GM23248 (cell line): ENCODE measurements around the gene ELK3. TPM values are rescaled to one million over a fixed set of nuclear protein-coding genes. Genes with fewer than 3 reads are reported as not detected.

Experiments
- DNase-seq: peaks from one replicate; pipeline ENCODE4 v3.0.0-alpha.2; 2015
- H2AFZ ChIP-seq: fragments of 200-600 bp; sonication (generic); 2 replicates; pipeline ENCODE4 v1.6.1; 2016; ENCODE audit warnings: antibody characterized with exemption
- H3F3A ChIP-seq: fragments of 200-600 bp; sonication (generic); 2 replicates; pipeline ENCODE4 v1.6.1; 2016; ENCODE audit warnings: mild to moderate bottlenecking, antibody characterized with exemption, mixed run types; ENCODE audit not compliant: insufficient read depth
- H3K27ac ChIP-seq: fragments of 200-600 bp; sonication (generic); 2 replicates; pipeline ENCODE4 v1.5.1; 2016; ENCODE audit warnings: mild to moderate bottlenecking
- H3K27me3 ChIP-seq: fragments of 200-600 bp; sonication (generic); replicated peaks from 2 replicates; pipeline ENCODE4 v1.6.1; 2016; ENCODE audit warnings: mild to moderate bottlenecking; ENCODE audit not compliant: insufficient read depth
- H3K36me3 ChIP-seq: fragments of 200-600 bp; sonication (generic); 2 replicates; pipeline ENCODE4 v1.6.1; 2016; ENCODE audit warnings: low read depth, mild to moderate bottlenecking
- H3K4me1 ChIP-seq: fragments of 200-600 bp; sonication (generic); 2 replicates; pipeline ENCODE4 v1.6.1; 2016; ENCODE audit warnings: mild to moderate bottlenecking; ENCODE audit not compliant: insufficient read depth
- H3K4me2 ChIP-seq: fragments of 200-600 bp; sonication (generic); one replicate; pipeline ENCODE4 v1.6.1; 2016; ENCODE audit warnings: mild to moderate bottlenecking; ENCODE audit not compliant: unreplicated experiment
- H3K4me3 ChIP-seq: fragments of 200-600 bp; sonication (generic); 2 replicates; pipeline ENCODE4 v1.5.1; 2016; ENCODE audit warnings: mild to moderate bottlenecking
- H3K79me2 ChIP-seq: fragments of 200-600 bp; sonication (generic); 2 replicates; pipeline ENCODE4 v1.6.1; 2016; ENCODE audit warnings: mild to moderate bottlenecking; ENCODE audit not compliant: insufficient read depth
- H3K9ac ChIP-seq: fragments of 200-600 bp; sonication (generic); 2 replicates; pipeline ENCODE4 v1.6.1; 2016; ENCODE audit warnings: mild to moderate bottlenecking
- H3K9me2 ChIP-seq: fragments of 200-600 bp; sonication (generic); 2 replicates; pipeline ENCODE4 v1.6.1; 2016; ENCODE audit warnings: mixed run types, mild to moderate bottlenecking, moderate library complexity; ENCODE audit not compliant: insufficient read depth
- H3K9me3 ChIP-seq: fragments of 200-600 bp; sonication (generic); one replicate; pipeline ENCODE4 v1.6.1; 2017; ENCODE audit warnings: low read depth
- H4K20me1 ChIP-seq: fragments of 200-600 bp; sonication (generic); 2 replicates; pipeline ENCODE4 v1.6.0; 2016; ENCODE audit not compliant: insufficient read depth
- EZH2 ChIP-seq: fragments of 200-600 bp; sonication (generic); IDR thresholded peaks from 2 replicates; pipeline ENCODE4 v1.6.1; 2018; ENCODE audit warnings: antibody characterized with exemption, mild to moderate bottlenecking; ENCODE audit not compliant: insufficient read depth, poor library complexity, severe bottlenecking
- EZH2phosphoT487 ChIP-seq: fragments of 200-600 bp; sonication (generic); IDR thresholded peaks from 2 replicates; pipeline ENCODE4 v1.6.1; 2018; ENCODE audit warnings: antibody characterized with exemption, moderate library complexity, mild to moderate bottlenecking, low read depth; ENCODE audit not compliant: insufficient read depth
- WGBS, 2 experiments: methylation state at CpG; one replicate each; pipeline ENCODE4 v1.1.6; 2015 to 2017; ENCODE audit warnings: low lambda C conversion rate in 2 of 2, low coverage in 1 of 2; ENCODE audit errors: missing lambda C conversion rate in 2 of 2; 5-methylcytosine and 5-hydroxymethylcytosine counted together
- in situ Hi-C: fragments of 300-500 bp; cut with MboI; formaldehyde crosslinking; loops from 2 replicates; pipeline ENCODE4 v1.15.0; 2020
- polyA plus RNA-seq: library from polyadenylated mRNA; unstranded; fragments of >200 nt; fragmentation: Nextera tagmentation; extraction: Ambion mirVana; gene quantifications from 2 replicates; pipeline ENCODE4 v1.2.1, GENCODE V29; 2016
- total RNA-seq: library from RNA; depleted of rRNA; stranded (reverse); fragments of >200 nt; shearing (Covaris generic); gene quantifications from 2 replicates; pipeline ENCODE4 v1.2.3, GENCODE V29; 2014

Gene ELK3
- total and polyA plus RNA-seq, 2 experiments from 2014 or later: 31.9 to 51.9 TPM

DNA sequence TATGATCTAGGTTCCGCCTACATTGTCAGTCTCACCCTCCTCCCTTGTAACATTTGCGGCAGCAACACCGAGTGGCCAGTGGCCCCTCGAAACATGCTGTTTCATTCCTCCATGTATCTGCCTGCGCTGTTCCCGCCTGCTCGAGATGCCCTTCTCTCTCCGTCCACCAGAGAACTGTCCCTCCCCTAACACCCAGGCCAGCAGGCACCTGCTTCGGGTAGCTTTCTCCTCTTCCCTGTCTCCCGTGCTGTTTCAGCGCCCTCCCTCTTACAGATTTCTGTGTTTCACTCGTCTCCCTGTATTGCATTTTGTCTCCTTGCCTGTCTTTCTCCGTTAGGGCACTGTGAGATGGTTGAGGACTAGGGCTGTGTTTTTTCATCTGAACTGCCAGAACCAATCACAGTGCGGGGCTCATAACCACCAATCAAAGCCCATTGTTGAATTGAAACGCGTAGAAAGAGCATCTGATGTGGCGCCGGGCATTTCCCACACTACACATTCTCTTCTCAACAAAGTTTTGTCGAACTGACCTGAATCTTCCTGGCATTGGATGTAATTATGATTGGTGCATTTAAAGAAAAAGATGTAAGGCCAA is 40.9 kb upstream of the ELK3 start:
- Histone ChIP-seq H3K27me3 (no peaks in the 10 kb centered on the region), H3K4me2 (no peak overlapping the region), H3K27ac (no peak overlapping the region)

DNA sequence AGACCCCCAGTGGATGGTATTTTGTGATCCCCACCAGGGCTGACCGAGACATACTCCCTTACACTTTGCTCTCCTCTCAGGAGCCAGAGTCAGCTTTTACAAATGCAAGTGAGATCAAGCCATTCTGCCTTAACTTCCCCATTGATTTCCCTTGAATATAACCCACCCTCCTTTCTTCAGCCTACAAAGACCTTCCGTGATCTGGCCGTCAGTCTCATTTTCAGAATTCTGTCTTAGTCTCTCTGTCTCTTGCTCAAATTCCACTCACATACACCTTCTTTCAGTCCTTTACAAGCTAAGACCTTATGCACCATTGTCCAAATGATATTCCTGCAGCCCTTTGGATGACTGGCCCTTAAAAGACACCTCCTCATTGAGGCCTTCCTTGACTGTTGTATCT is 39.0 kb upstream of the ELK3 start:
- no peaks in the 10 kb centered on the region for H4K20me1 ChIP-seq
- no peaks in the 10 kb centered on the region for H3K9me2 ChIP-seq
- no peak overlapping the region for H2AFZ ChIP-seq
- H3K9me3 ChIP-seq: no peaks in the 10 kb centered on the region
- in situ Hi-C loops: no loop called here
- no peak for DNase-seq
- H3F3A ChIP-seq: no peaks in the 10 kb centered on the region
- no peak overlapping the region for H3K4me2 ChIP-seq
- no peak overlapping the region for H3K27ac ChIP-seq
- no peak overlapping the region for H3K9ac ChIP-seq
- TF ChIP-seq EZH2phosphoT487 (no peak), EZH2 (no peak)
- H3K27me3 ChIP-seq: no peaks in the 10 kb centered on the region
- no peaks in the 10 kb centered on the region for H3K36me3 ChIP-seq
- no peaks in the 10 kb centered on the region for H3K79me2 ChIP-seq
- WGBS, 2 experiments: 83 to 92% methylated on average over 3 of the region's 3 CpGs
- H3K4me1 ChIP-seq: no peaks in the 10 kb centered on the region
- no peak overlapping the region for H3K4me3 ChIP-seq

More for the DNA sequence above, 40.9 kb upstream of the ELK3 start:
- Histone ChIP-seq H3K9me3 (no peaks in the 10 kb centered on the region), H3K9ac (no peak overlapping the region), H4K20me1 (no peaks in the 10 kb centered on the region), H2AFZ (no peak overlapping the region), H3F3A (no peaks in the 10 kb centered on the region), H3K4me1 (no peaks in the 10 kb centered on the region), H3K79me2 (no peaks in the 10 kb centered on the region), H3K4me3 (no peak overlapping the region), H3K36me3 (no peaks in the 10 kb centered on the region), H3K9me2 (no peaks in the 10 kb centered on the region)
- TF ChIP-seq EZH2phosphoT487 (no peak), EZH2 (no peak)
- DNase-seq: no peak
- WGBS, 2 experiments: 88 to 92% methylated on average over 19 of the region's 19 CpGs
- in situ Hi-C loops: no loop called here

DNA sequence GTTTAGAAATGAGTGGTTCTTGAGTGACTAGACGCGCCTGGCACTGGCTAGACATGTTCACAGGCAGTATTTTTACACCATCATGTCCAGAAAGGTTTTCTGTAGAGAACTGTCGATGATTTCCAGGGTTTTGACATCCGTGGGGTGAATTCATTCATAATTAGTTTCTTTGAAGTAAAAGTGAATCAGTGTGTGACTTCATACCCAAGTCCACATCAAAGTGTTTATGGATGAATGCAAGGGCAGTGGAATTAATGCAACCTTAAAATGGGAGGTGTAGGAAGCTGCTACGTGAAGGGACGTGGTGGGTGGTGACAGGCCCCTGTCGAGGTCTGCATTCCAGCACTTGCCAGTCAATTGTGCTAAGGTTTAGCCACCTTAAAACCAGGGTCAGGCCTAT is 38.4 kb upstream of the ELK3 start:
- H3K4me3 ChIP-seq: no peak overlapping the region
- WGBS, 2 experiments: 26 to 27% methylated on average over 7 of the region's 7 CpGs

DNA sequence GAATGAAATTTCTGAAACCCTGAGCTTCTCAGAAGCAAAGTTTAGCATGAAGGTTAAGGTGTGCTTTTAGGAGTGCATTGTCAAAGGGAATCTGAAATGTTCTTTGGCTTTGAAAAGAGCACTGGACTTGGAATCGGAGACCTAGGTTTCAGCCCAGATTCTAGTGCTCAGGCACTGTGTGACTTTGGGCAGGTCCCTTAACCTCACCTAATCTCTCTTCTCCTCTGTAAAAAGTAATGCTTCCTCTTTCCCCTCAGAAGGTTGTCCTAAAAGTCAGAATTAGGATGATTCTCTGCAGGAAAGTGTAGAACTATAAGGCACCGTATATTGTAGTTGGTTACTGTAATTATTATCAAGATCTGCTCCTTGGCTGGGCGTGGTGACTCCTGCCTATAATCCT is 38.0 kb upstream of the ELK3 start:
- H3K9me2 ChIP-seq: no peaks in the 10 kb centered on the region
- no peaks in the 10 kb centered on the region for H3K79me2 ChIP-seq

More for the DNA sequence above, 38.4 kb upstream of the ELK3 start:
- no peaks in the 10 kb centered on the region for H3K27me3 ChIP-seq
- H3K9ac ChIP-seq: no peak overlapping the region
- H4K20me1 ChIP-seq: no peaks in the 10 kb centered on the region
- no peaks in the 10 kb centered on the region for H3K79me2 ChIP-seq
- no peak overlapping the region for H3K27ac ChIP-seq
- H3K9me2 ChIP-seq: no peaks in the 10 kb centered on the region
- TF ChIP-seq EZH2phosphoT487 (no peak), EZH2 (no peak)
- DNase-seq: no peak
- no peaks in the 10 kb centered on the region for H3F3A ChIP-seq
- no peaks in the 10 kb centered on the region for H3K4me1 ChIP-seq
- no peaks in the 10 kb centered on the region for H3K9me3 ChIP-seq
- H2AFZ ChIP-seq: no peak overlapping the region
- no peak overlapping the region for H3K4me2 ChIP-seq
- H3K36me3 ChIP-seq: no peaks in the 10 kb centered on the region
- in situ Hi-C loops: no loop called here

DNA sequence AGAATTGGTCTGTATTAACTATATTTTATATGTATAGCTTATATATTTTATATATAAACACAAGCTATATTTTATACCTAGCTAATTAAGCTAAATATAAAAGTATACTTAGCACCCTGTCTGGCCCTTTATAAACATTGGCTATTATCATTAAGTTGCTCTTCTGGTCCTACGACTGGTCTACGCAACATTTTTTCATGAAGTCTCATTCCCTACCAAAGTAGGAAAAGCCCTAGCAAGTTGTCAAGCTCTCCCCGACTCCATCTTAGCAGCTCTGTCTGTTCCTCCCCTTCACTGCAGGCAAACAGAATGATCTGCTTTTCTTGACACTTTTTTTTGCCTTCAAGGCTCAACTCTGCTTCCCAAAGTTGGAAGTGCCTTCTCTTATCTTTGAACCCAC is 36.7 kb upstream of the ELK3 start:
- DNase-seq: no peak
- Histone ChIP-seq H3K36me3 (no peaks in the 10 kb centered on the region), H3K27ac (no peak overlapping the region), H3K4me1 (no peaks in the 10 kb centered on the region), H3K27me3 (no peaks in the 10 kb centered on the region), H3K9ac (no peak overlapping the region), H3K4me2 (no peak overlapping the region), H3K4me3 (no peak overlapping the region), H2AFZ (no peak overlapping the region), H3K79me2 (no peaks in the 10 kb centered on the region), H3K9me2 (no peaks in the 10 kb centered on the region), H3K9me3 (no peaks in the 10 kb centered on the region), H4K20me1 (no peaks in the 10 kb centered on the region), H3F3A (no peaks in the 10 kb centered on the region)
- in situ Hi-C loops: no loop called here
- 76 to 84% methylated on average over 3 of the region's 3 CpGs for WGBS, 2 experiments
- TF ChIP-seq EZH2: no peak
- no peak for TF ChIP-seq EZH2phosphoT487

More for the DNA sequence above, 38.0 kb upstream of the ELK3 start:
- H3F3A ChIP-seq: no peaks in the 10 kb centered on the region
- in situ Hi-C loops: no loop called here
- TF ChIP-seq EZH2phosphoT487: no peak
- TF ChIP-seq EZH2: no peak
- WGBS, 2 experiments: 79 to 88% methylated on average over 3 of the region's 3 CpGs
- no peaks in the 10 kb centered on the region for H3K36me3 ChIP-seq
- H2AFZ ChIP-seq: no peak overlapping the region
- no peaks in the 10 kb centered on the region for H3K9me3 ChIP-seq
- H3K27ac ChIP-seq: no peak overlapping the region
- H3K9ac ChIP-seq: no peak overlapping the region
- no peak overlapping the region for H3K4me3 ChIP-seq
- H3K4me2 ChIP-seq: no peak overlapping the region
- H3K27me3 ChIP-seq: no peaks in the 10 kb centered on the region
- no peaks in the 10 kb centered on the region for H3K4me1 ChIP-seq
- no peaks in the 10 kb centered on the region for H4K20me1 ChIP-seq
- DNase-seq: no peak
